ENCODE data around the gene NAT9. TPM values are rescaled to one million over a fixed set of nuclear protein-coding genes. Genes with fewer than 3 reads are reported as not detected.
A peak's percentile ranks its signal among the peaks of the same experiment; 100 is the strongest.

Gene NAT9
- total and polyA plus RNA-seq, 2 donors (not counting 3 experiments of a cell fraction or from before 2014, with no cell fraction given), result 39.3 to 44.8 TPM

- intact Hi-C loops (cut with micrococcal nuclease) (loop anchor here (5.0 to 10.0 kb wide), 2 partner anchors 49 to 1428 kb away; partner anchors contain the start of gene CDC42EP4), dilution Hi-C loops (cut with MboI; ENCODE audit: extremely low pct_ligation_motif_present, low sequenced_read_pairs) (no loop called here)
- POLR2A ChIA-PET, result no interaction called here
- peaks cover 7 to 16% of the 10 kb centered on the region in 2 experiments for H3K27me3 ChIP-seq (ENCODE audit: control insufficient read depth in 2 of 2, insufficient read depth in 2 of 2, low read length in 2 of 2)
- no peak overlapping the region for H3K27ac ChIP-seq (ENCODE audit: insufficient read depth, low read depth, low read length)
- H3K4me1 ChIP-seq (ENCODE audit: control insufficient read depth, extremely low read depth, insufficient read depth, low read length), result peaks cover 8% of the 10 kb centered on the region
- H3K4me3 ChIP-seq (replicated peaks in 1 of 3; ENCODE audit: insufficient read depth in 1 of 3, low read depth in 1 of 3, low read length in 3 of 3), result no peak overlapping the region
- no peaks in the 10 kb centered on the region for H3K36me3 ChIP-seq (ENCODE audit: control insufficient read depth in 2 of 2, extremely low read depth in 1 of 2, insufficient read depth in 2 of 2, low read length in 2 of 2)
- no peaks in the 10 kb centered on the region for H3K9me3 ChIP-seq (replicated peaks; ENCODE audit: control insufficient read depth, insufficient read depth, low read length)
- TF ChIP-seq GATA2 (IDR thresholded peaks at IDR 0.05; ENCODE audit: insufficient read depth, insufficient read length, low read depth, low read length) (no peak), FOS (IDR thresholded peaks at IDR 0.05; ENCODE audit: borderline replicate concordance, insufficient read depth, low read length) (no peak)
- H3K9me1 ChIP-seq (replicated peaks; ENCODE audit: control insufficient read depth, extremely low read depth, insufficient read depth, low read length), result no peaks in the 10 kb centered on the region
- FAIRE-seq (no peak), DNase-seq (ENCODE audit: low read depth, low spot score) (no peak)
- no peak overlapping the region for H2AFZ ChIP-seq (ENCODE audit: low read depth, low read length)
- no peak overlapping the region for H3K4me2 ChIP-seq (ENCODE audit: insufficient read depth, low read length)
- H3K79me2 ChIP-seq (ENCODE audit: control insufficient read depth, insufficient read depth, low read length), result no peaks in the 10 kb centered on the region
- no peak overlapping the region for H3K9ac ChIP-seq (replicated peaks; ENCODE audit: extremely low read depth, insufficient read depth, low read length)
- H4K20me1 ChIP-seq (replicated peaks; ENCODE audit: control insufficient read depth, extremely low read depth, insufficient read depth, low read length), result no peaks in the 10 kb centered on the region
- no TSS peak for BruUV-seq (replicated peaks)
- CTCF ChIA-PET, result interaction anchor here (1.1 to 2.5 kb wide), 2 partner anchors 86 to 215 kb away, joined by 3 to 15 read pairs; no protein-coding TSS in a partner anchor
Measured at GRCh38 chr17:74742978-74743545, 33.1 kb downstream of the NAT9 start.

DNA sequence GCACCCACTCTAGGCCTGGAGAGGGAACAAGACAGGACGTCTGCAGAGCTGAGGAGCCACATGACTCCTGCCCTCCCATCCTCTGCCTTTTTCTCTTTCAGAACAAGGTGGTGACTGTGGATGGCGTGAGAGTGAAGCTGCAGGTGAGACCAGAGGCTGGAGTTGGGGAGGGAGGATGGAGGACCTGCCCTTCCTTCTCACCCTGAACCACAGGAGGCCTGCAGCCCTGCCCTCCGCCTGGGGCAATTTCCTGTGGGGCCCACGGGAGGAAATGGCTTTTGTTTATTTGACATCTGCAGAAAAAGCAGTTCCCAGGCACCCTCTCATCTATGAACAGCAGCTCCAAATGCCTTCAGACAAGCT is 34.0 kb downstream of the NAT9 start:
- BruUV-seq (replicated peaks), result no TSS peak
- Histone ChIP-seq H3K4me1 (ENCODE audit: control insufficient read depth, extremely low read depth, insufficient read depth, low read length) (peaks cover 8% of the 10 kb centered on the region), H3K4me2 (ENCODE audit: insufficient read depth, low read length) (peak overlapping the region; percentile 35), H3K9ac (replicated peaks; ENCODE audit: extremely low read depth, insufficient read depth, low read length) (no peak overlapping the region), H3K27ac (ENCODE audit: insufficient read depth, low read depth, low read length) (no peak overlapping the region), H3K4me3 (replicated peaks in 1 of 3; ENCODE audit: insufficient read depth in 1 of 3, low read depth in 1 of 3, low read length in 3 of 3) (no peak overlapping the region), H3K36me3 (ENCODE audit: control insufficient read depth in 2 of 2, extremely low read depth in 1 of 2, insufficient read depth in 2 of 2, low read length in 2 of 2) (no peaks in the 10 kb centered on the region), H3K9me3 (replicated peaks; ENCODE audit: control insufficient read depth, insufficient read depth, low read length) (no peaks in the 10 kb centered on the region), H4K20me1 (replicated peaks; ENCODE audit: control insufficient read depth, extremely low read depth, insufficient read depth, low read length) (no peaks in the 10 kb centered on the region), H3K9me1 (replicated peaks; ENCODE audit: control insufficient read depth, extremely low read depth, insufficient read depth, low read length) (no peaks in the 10 kb centered on the region), H3K79me2 (ENCODE audit: control insufficient read depth, insufficient read depth, low read length) (no peaks in the 10 kb centered on the region), H2AFZ (ENCODE audit: low read depth, low read length) (no peak overlapping the region), H3K27me3 (ENCODE audit: control insufficient read depth in 2 of 2, insufficient read depth in 2 of 2, low read length in 2 of 2) (peaks cover 17 to 26% of the 10 kb centered on the region in 2 experiments)
- DNase-seq (ENCODE audit: low read depth, low spot score) (peak; percentile 37), FAIRE-seq (peak; percentile 82)
- TF ChIP-seq MYC (IDR thresholded peaks at IDR 0.05; ENCODE audit: low read depth, low read length) (no peak), EZH2 (IDR thresholded peaks at IDR 0.05; ENCODE audit: borderline replicate concordance, low read depth, low read length, severe bottlenecking) (no peak), POLR2A (IDR thresholded peaks at IDR 0.05; ENCODE audit: low read depth, low read length) (no peak), GATA2 (IDR thresholded peaks at IDR 0.05; ENCODE audit: insufficient read depth, insufficient read length, low read depth, low read length) (no peak), POLR2AphosphoS5 (IDR thresholded peaks at IDR 0.05; ENCODE audit: insufficient read depth, low read depth, low read length) (no peak)
- intact Hi-C loops (cut with micrococcal nuclease) (loop anchor here (5.0 to 10.0 kb wide), 2 partner anchors 50 to 1427 kb away; partner anchors contain the start of gene CDC42EP4), dilution Hi-C loops (cut with MboI; ENCODE audit: extremely low pct_ligation_motif_present, low sequenced_read_pairs) (no loop called here)
- ChIA-PET CTCF (interaction anchor here (0.7 to 2.5 kb wide), 5 partner anchors 29 to 215 kb away, joined by 3 to 15 read pairs (median 3); no protein-coding TSS in a partner anchor), POLR2A (no interaction called here)

All from endothelial cell of umbilical vein (primary cell).